ENCODE results near the gene SPINT2. TPM values are rescaled to one million over a fixed set of nuclear protein-coding genes. Genes with fewer than 3 reads are reported as not detected.

SPINT2 gene
- 6.8 TPM for total RNA-seq
- long read RNA-seq, transcript SPINT2-201 (7 exons, 1,802 nt) = major isoform, 11 of 15 reads
- long read RNA-seq, partial matches to known transcripts = 3 of 15 reads
- long read RNA-seq, other reads (novel, unspliced or antisense) = 1 of 15 reads

GRCh38 chr19:38264486-38265212 lies at the start of gene SPINT2:
Gene SPINT2 (plus strand): TSS chr19:38264573. CDS start chr19:38264893, 320 bp downstream.
- Histone ChIP-seq H3K27ac (replicated peaks) (peak within 1 kb of the TSS; percentile 37), H3K36me3 (no peaks in the 10 kb centered on the region), H3K9me3 (replicated peaks) (no peaks in the 10 kb centered on the region), H3K4me1 (peaks cover 13% of the 10 kb centered on the region), H3K4me3 (peak within 1 kb of the TSS; percentile 72), H3K27me3 (ENCODE audit: low read depth) (peaks cover 11% of the 10 kb centered on the region)
- no peak for DNase-seq
- no peak for TF ChIP-seq CTCF (IDR thresholded peaks at IDR 0.05; ENCODE audit: borderline replicate concordance)
- intact Hi-C loops (cut with micrococcal nuclease) = no loop called here

- H3K27me3 ChIP-seq (ENCODE audit: low read depth) = peaks cover 94% of the 10 kb centered on the region
- no peak for DNase-seq
- no peak overlapping the region for H3K4me3 ChIP-seq
- intact Hi-C loops (cut with micrococcal nuclease) = no loop called here
- no peak for TF ChIP-seq CTCF (IDR thresholded peaks at IDR 0.05; ENCODE audit: borderline replicate concordance)
- no peaks in the 10 kb centered on the region for H3K4me1 ChIP-seq
- no peaks in the 10 kb centered on the region for H3K36me3 ChIP-seq
- no peak overlapping the region for H3K27ac ChIP-seq (replicated peaks)
- no peaks in the 10 kb centered on the region for H3K9me3 ChIP-seq (replicated peaks)
Observed at GRCh38 chr19:38216785-38217641, 47.4 kb upstream of the SPINT2 start.

GRCh38 chr19:38218204-38218603 lies 46.2 kb upstream of the SPINT2 start:
- peaks cover 94% of the 10 kb centered on the region for H3K27me3 ChIP-seq (ENCODE audit: low read depth)
- intact Hi-C loops (cut with micrococcal nuclease) = no loop called here
- TF ChIP-seq CTCF (IDR thresholded peaks at IDR 0.05; ENCODE audit: borderline replicate concordance) = no peak
- no peak overlapping the region for H3K4me3 ChIP-seq
- no peak overlapping the region for H3K27ac ChIP-seq (replicated peaks)
- no peaks in the 10 kb centered on the region for H3K36me3 ChIP-seq
- DNase-seq = no peak
- H3K9me3 ChIP-seq (replicated peaks) = no peaks in the 10 kb centered on the region
- no peaks in the 10 kb centered on the region for H3K4me1 ChIP-seq

- Histone ChIP-seq H3K4me1 (peaks cover 7% of the 10 kb centered on the region), H3K36me3 (no peaks in the 10 kb centered on the region), H3K27ac (replicated peaks) (no peak overlapping the region), H3K9me3 (replicated peaks) (no peaks in the 10 kb centered on the region), H3K27me3 (ENCODE audit: low read depth) (peaks cover 94% of the 10 kb centered on the region), H3K4me3 (no peak overlapping the region)
- TF ChIP-seq CTCF (IDR thresholded peaks at IDR 0.05; ENCODE audit: borderline replicate concordance) = no peak
- intact Hi-C loops (cut with micrococcal nuclease) = no loop called here
- DNase-seq = no peak
Observed at GRCh38 chr19:38219221-38219620, 45.2 kb upstream of the SPINT2 start.

- intact Hi-C loops (cut with micrococcal nuclease) = no loop called here
- Histone ChIP-seq H3K27ac (replicated peaks) (no peak overlapping the region), H3K9me3 (replicated peaks) (no peaks in the 10 kb centered on the region), H3K4me3 (no peak overlapping the region), H3K36me3 (no peaks in the 10 kb centered on the region), H3K4me1 (peaks cover 10% of the 10 kb centered on the region), H3K27me3 (ENCODE audit: low read depth) (peaks cover 96% of the 10 kb centered on the region)
- no peak for DNase-seq
- no peak for TF ChIP-seq CTCF (IDR thresholded peaks at IDR 0.05; ENCODE audit: borderline replicate concordance)
Observed at GRCh38 chr19:38221421-38221820, 43.0 kb upstream of the SPINT2 start.

All from left ventricle myocardium inferior (tissue), 1 donor.